Measurements from ENCODE around the gene ADO.

Gene ADO

DNA sequence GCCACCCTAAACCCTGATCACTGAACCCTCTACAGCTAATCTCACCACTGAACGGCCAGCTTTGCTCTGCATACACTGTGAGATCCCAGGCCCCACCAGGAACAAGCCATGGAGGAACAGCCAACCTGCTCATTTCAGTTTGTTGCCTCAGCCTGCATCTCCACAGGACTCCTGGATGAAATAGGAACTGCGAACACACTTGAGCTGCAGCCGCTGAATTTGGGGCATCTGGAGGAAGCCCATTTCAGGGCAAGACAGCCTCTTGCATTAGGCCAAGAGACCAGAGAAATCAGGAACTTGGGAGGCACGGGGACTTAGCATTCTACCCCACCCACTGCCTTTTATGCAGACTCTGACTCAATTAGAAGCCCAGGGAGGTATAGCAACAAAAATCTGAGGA is 26.2 kb downstream of the ADO start:
- Histone ChIP-seq H3K27ac (ENCODE audit: insufficient read depth in 1 of 2, low read depth in 1 of 2, low read length in 2 of 2, poor library complexity in 1 of 2, severe bottlenecking in 2 of 2) (no peak overlapping the region), H3K4me3 (ENCODE audit: control insufficient read depth in 1 of 7, extremely low read depth in 1 of 7, insufficient read depth in 4 of 7, low read depth in 2 of 7, low read length in 6 of 7) (no peak overlapping the region), H3K27me3 (replicated peaks in 2 of 5; ENCODE audit: control insufficient read depth in 4 of 5, insufficient read depth in 5 of 5, low read length in 4 of 5) (no peaks in the 10 kb centered on the region), H3K36me3 (ENCODE audit: control insufficient read depth in 4 of 4, insufficient read depth in 4 of 4, low read length in 3 of 4) (no peaks in the 10 kb centered on the region), H3K9me3 (ENCODE audit: control extremely low read depth in 1 of 5, control insufficient read depth in 4 of 5, insufficient read depth in 2 of 5, low read depth in 1 of 5, low read length in 4 of 5) (no peaks in the 10 kb centered on the region), H3K4me1 (ENCODE audit: control extremely low read depth in 1 of 4, control insufficient read depth in 4 of 4, insufficient read depth in 4 of 4, low read length in 3 of 4) (peaks cover 0 to 5% (median 0%) of the 10 kb centered on the region in 4 experiments)
- peak in 1 of 3 donors; percentile 15 for DNase-seq
- CTCF ChIA-PET = interaction anchor here (0.9 to 1.6 kb wide), 2 partner anchors 12 to 13 kb away, joined by 3 to 11 read pairs; no protein-coding TSS in a partner anchor
- POLR2A ChIA-PET = no interaction called here
- 86% methylated on average over 1 of the region's 4 CpGs for WGBS (ENCODE audit: insufficient coverage)

DNA sequence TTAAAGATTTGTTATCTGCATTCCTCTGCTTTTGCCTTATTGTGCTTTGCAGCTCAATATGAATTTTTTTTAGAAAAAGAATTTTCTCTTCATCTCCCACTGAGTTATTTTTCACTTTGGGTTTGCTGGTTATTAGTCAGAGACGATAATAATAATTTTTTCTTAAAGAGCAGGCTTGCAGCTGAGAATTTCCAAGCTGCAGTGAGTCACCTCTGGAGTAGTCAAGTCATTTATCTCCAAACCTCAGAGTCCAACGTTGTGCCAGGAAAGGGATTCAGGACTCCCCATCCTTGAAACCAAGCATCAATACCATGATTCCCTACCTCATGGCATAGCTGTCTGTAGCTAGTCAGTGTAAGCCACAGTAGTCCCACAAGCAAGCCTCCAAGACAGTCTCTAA is 26.8 kb downstream of the ADO start:
- no peak overlapping the region for H3K4me3 ChIP-seq (ENCODE audit: control insufficient read depth in 1 of 7, extremely low read depth in 1 of 7, insufficient read depth in 4 of 7, low read depth in 2 of 7, low read length in 6 of 7)
- POLR2A ChIA-PET = no interaction called here
- no peaks in the 10 kb centered on the region for H3K9me3 ChIP-seq (ENCODE audit: control extremely low read depth in 1 of 5, control insufficient read depth in 4 of 5, insufficient read depth in 2 of 5, low read depth in 1 of 5, low read length in 4 of 5)
- H3K27ac ChIP-seq (ENCODE audit: insufficient read depth in 1 of 2, low read depth in 1 of 2, low read length in 2 of 2, poor library complexity in 1 of 2, severe bottlenecking in 2 of 2) = no peak overlapping the region
- 83% methylated on average over 1 of the region's 2 CpGs for WGBS (ENCODE audit: insufficient coverage)
- no peaks in the 10 kb centered on the region for H3K36me3 ChIP-seq (ENCODE audit: control insufficient read depth in 4 of 4, insufficient read depth in 4 of 4, low read length in 3 of 4)
- CTCF ChIA-PET = interaction anchor here (1.6 kb wide), 1 partner anchor 13 kb away, joined by 11 read pairs; no protein-coding TSS in a partner anchor
- no peaks in the 10 kb centered on the region for H3K27me3 ChIP-seq (replicated peaks in 2 of 5; ENCODE audit: control insufficient read depth in 4 of 5, insufficient read depth in 5 of 5, low read length in 4 of 5)
- no peak for DNase-seq
- peaks cover 0 to under 1% (median 0%) of the 10 kb centered on the region in 4 experiments for H3K4me1 ChIP-seq (ENCODE audit: control extremely low read depth in 1 of 4, control insufficient read depth in 4 of 4, insufficient read depth in 4 of 4, low read length in 3 of 4)

DNA sequence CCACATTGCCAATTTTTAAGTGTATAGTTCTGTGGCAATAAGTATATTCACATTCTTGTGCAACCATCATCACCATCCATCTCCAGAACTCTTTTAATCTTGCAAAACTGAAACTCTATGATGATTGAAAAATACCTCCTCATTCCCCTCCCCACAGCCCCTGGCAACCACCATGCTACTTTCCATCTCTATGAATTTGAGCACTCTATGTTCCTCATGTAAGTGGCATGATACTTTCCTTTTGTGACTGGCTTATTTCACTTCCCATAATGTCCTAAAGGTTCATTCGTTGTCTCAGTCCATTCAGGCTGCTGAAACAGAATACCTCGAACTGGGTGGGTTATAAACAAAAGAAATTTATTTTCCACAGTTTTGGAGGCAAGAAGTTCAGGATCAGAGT is 35.1 kb downstream of the ADO start:
- H3K36me3 ChIP-seq (ENCODE audit: control insufficient read depth in 4 of 4, insufficient read depth in 4 of 4, low read length in 3 of 4) = no peaks in the 10 kb centered on the region
- H3K4me1 ChIP-seq (ENCODE audit: control extremely low read depth in 1 of 4, control insufficient read depth in 4 of 4, insufficient read depth in 4 of 4, low read length in 3 of 4) = no peaks in the 10 kb centered on the region
- ChIA-PET POLR2A (no interaction called here), CTCF (interaction anchor here (1.1 kb wide), 1 partner anchor 10 kb away, joined by 3 read pairs; no protein-coding TSS in a partner anchor)
- no peak overlapping the region for H3K4me3 ChIP-seq (ENCODE audit: control insufficient read depth in 1 of 7, extremely low read depth in 1 of 7, insufficient read depth in 4 of 7, low read depth in 2 of 7, low read length in 6 of 7)
- DNase-seq = no peak
- WGBS (ENCODE audit: insufficient coverage) = no CpG with 5 or more reads among the region's 2 CpGs
- H3K27me3 ChIP-seq (replicated peaks in 2 of 5; ENCODE audit: control insufficient read depth in 4 of 5, insufficient read depth in 5 of 5, low read length in 4 of 5) = peaks cover 0 to 1% (median 0%) of the 10 kb centered on the region in 5 experiments
- no peaks in the 10 kb centered on the region for H3K9me3 ChIP-seq (ENCODE audit: control extremely low read depth in 1 of 5, control insufficient read depth in 4 of 5, insufficient read depth in 2 of 5, low read depth in 1 of 5, low read length in 4 of 5)
- H3K27ac ChIP-seq (ENCODE audit: insufficient read depth in 1 of 2, low read depth in 1 of 2, low read length in 2 of 2, poor library complexity in 1 of 2, severe bottlenecking in 2 of 2) = no peak overlapping the region

DNA sequence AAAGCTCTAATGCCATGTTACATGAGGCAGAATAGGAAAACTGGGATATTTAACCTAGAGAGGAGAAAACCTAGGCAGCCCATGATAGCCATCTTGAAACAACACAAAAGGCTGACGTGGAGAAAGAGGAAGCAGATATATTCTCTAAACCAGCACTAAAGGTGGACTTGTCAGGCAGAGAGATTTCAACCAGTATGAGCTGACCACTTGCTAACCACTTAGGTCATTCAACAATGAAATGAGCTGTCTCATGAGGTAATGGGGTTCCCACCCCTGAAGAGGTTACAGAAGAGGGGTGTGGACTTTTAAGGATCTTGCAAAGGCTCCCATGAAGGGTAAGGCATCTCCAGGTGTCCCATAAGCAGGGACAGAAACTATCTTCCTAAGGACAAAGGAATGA is 38.5 kb downstream of the ADO start:
- no peaks in the 10 kb centered on the region for H3K36me3 ChIP-seq (ENCODE audit: control insufficient read depth in 4 of 4, insufficient read depth in 4 of 4, low read length in 3 of 4)
- no peak for DNase-seq
- H3K27me3 ChIP-seq (replicated peaks in 2 of 5; ENCODE audit: control insufficient read depth in 4 of 5, insufficient read depth in 5 of 5, low read length in 4 of 5) = peaks cover 0 to 1% (median 0%) of the 10 kb centered on the region in 5 experiments
- peaks cover 0 to 16% (median 4%) of the 10 kb centered on the region in 5 experiments for H3K9me3 ChIP-seq (ENCODE audit: control extremely low read depth in 1 of 5, control insufficient read depth in 4 of 5, insufficient read depth in 2 of 5, low read depth in 1 of 5, low read length in 4 of 5)
- no peak overlapping the region for H3K4me3 ChIP-seq (ENCODE audit: control insufficient read depth in 1 of 7, extremely low read depth in 1 of 7, insufficient read depth in 4 of 7, low read depth in 2 of 7, low read length in 6 of 7)
- WGBS (ENCODE audit: insufficient coverage) = no CpG with 5 or more reads among the region's 1 CpG
- CTCF ChIA-PET = interaction anchor here (0.9 to 1.9 kb wide), 2 partner anchors 13 to 223 kb away, joined by 3 to 4 read pairs; no protein-coding TSS in a partner anchor
- H3K27ac ChIP-seq (ENCODE audit: insufficient read depth in 1 of 2, low read depth in 1 of 2, low read length in 2 of 2, poor library complexity in 1 of 2, severe bottlenecking in 2 of 2) = no peak overlapping the region
- H3K4me1 ChIP-seq (ENCODE audit: control extremely low read depth in 1 of 4, control insufficient read depth in 4 of 4, insufficient read depth in 4 of 4, low read length in 3 of 4) = no peaks in the 10 kb centered on the region
- POLR2A ChIA-PET = no interaction called here

DNA sequence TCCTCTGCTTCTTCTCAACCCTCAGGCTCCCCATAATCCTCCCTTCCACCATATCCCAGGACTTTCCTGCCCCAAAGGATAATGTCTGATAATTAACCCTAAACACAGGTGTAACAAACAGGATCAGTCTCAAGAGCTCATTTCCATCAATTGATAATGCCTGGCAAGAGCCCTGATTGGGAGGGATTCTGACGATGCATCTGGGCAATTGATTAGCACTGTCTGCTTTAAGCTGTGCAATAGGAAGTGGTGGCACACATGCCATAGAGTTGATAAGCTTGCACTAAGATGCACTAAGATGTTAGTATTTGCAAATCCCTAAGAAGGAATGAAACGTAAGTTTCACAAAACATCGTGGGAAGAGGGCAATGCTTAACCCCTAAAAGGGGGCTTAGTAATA is 39.1 kb downstream of the ADO start:
- Histone ChIP-seq H3K27me3 (replicated peaks in 2 of 5; ENCODE audit: control insufficient read depth in 4 of 5, insufficient read depth in 5 of 5, low read length in 4 of 5) (peaks cover 0 to 1% (median 0%) of the 10 kb centered on the region in 5 experiments), H3K27ac (ENCODE audit: insufficient read depth in 1 of 2, low read depth in 1 of 2, low read length in 2 of 2, poor library complexity in 1 of 2, severe bottlenecking in 2 of 2) (no peak overlapping the region), H3K9me3 (ENCODE audit: control extremely low read depth in 1 of 5, control insufficient read depth in 4 of 5, insufficient read depth in 2 of 5, low read depth in 1 of 5, low read length in 4 of 5) (peaks cover 0 to 16% (median 4%) of the 10 kb centered on the region in 5 experiments), H3K36me3 (ENCODE audit: control insufficient read depth in 4 of 4, insufficient read depth in 4 of 4, low read length in 3 of 4) (no peaks in the 10 kb centered on the region), H3K4me1 (ENCODE audit: control extremely low read depth in 1 of 4, control insufficient read depth in 4 of 4, insufficient read depth in 4 of 4, low read length in 3 of 4) (no peaks in the 10 kb centered on the region), H3K4me3 (ENCODE audit: control insufficient read depth in 1 of 7, extremely low read depth in 1 of 7, insufficient read depth in 4 of 7, low read depth in 2 of 7, low read length in 6 of 7) (no peak overlapping the region)
- WGBS (ENCODE audit: insufficient coverage) = 12% methylated on average over 3 of the region's 3 CpGs
- ChIA-PET POLR2A (no interaction called here), CTCF (interaction anchor here (0.8 to 1.9 kb wide), 3 partner anchors 13 to 223 kb away, joined by 3 to 4 read pairs (median 3); no protein-coding TSS in a partner anchor)
- DNase-seq = peak in 2 of 3 donors; percentile 37 to 49

DNA sequence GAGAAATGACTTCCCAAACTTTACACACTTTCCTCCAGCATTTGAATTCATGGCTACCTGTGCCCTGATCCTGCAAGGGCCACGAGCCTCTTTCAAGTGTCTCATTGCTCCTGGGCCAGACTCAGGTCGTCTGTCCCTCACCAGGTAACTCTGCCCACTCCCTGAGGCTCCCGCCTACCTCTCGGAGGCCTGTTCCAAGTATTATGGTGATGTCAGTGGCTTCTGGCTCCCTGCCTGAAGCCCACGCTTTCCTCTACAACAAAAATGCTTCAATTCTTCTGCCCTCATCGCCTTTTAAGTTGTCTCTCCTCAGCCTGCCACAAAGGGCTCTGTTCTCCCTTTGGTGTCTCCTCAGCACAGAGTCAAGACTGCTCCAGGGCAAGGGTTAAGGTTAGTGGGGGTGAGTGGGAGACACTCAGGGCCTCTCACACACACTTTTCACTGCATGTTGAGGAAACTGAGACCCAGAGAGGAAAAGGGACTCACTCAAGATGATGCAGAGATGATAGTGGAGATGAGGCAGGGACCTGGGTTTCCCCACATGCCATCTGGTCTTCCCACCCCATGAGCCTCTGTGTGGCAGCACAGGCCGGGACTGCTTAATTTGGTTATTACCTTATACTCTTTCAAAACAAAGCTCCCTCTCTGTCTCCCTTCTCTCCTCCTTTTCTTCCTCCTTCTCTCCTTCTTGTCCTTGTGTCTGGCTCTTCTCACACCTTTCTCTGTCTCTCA is 39.9 kb downstream of the ADO start:
- H3K4me1 ChIP-seq (ENCODE audit: control extremely low read depth in 1 of 4, control insufficient read depth in 4 of 4, insufficient read depth in 4 of 4, low read length in 3 of 4) = no peaks in the 10 kb centered on the region
- 96% methylated on average over 5 of the region's 7 CpGs for WGBS (ENCODE audit: insufficient coverage)
- no peak for DNase-seq
- POLR2A ChIA-PET = no interaction called here
- H3K27ac ChIP-seq (ENCODE audit: insufficient read depth in 1 of 2, low read depth in 1 of 2, low read length in 2 of 2, poor library complexity in 1 of 2, severe bottlenecking in 2 of 2) = no peak overlapping the region
- no peaks in the 10 kb centered on the region for H3K36me3 ChIP-seq (ENCODE audit: control insufficient read depth in 4 of 4, insufficient read depth in 4 of 4, low read length in 3 of 4)
- H3K4me3 ChIP-seq (ENCODE audit: control insufficient read depth in 1 of 7, extremely low read depth in 1 of 7, insufficient read depth in 4 of 7, low read depth in 2 of 7, low read length in 6 of 7) = no peak overlapping the region
- peaks cover 0 to 16% (median 4%) of the 10 kb centered on the region in 5 experiments for H3K9me3 ChIP-seq (ENCODE audit: control extremely low read depth in 1 of 5, control insufficient read depth in 4 of 5, insufficient read depth in 2 of 5, low read depth in 1 of 5, low read length in 4 of 5)
- H3K27me3 ChIP-seq (replicated peaks in 2 of 5; ENCODE audit: control insufficient read depth in 4 of 5, insufficient read depth in 5 of 5, low read length in 4 of 5) = peaks cover 0 to 2% (median 0%) of the 10 kb centered on the region in 5 experiments
- CTCF ChIA-PET = interaction anchor here (1.9 kb wide), 1 partner anchor 224 kb away, joined by 4 read pairs; no protein-coding TSS in a partner anchor

DNA sequence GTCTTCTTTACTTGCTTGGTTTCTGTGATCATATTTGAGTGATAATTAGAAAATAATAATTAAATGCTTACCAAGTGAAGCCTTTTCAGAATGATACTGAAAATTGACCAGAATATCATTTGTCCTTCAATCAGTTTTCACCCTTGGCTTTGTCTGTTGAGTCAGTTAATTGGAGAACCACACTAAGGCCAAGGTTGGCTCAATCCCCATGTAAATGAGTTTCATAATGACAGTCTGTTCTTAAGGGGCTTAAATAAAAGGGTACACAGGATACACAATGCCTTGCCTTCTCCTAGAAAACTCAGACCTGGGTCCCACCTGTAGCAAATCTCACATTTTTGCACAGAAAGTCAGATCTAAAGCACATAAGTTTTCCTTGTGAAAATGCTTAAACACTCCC is 42.9 kb downstream of the ADO start:
- POLR2A ChIA-PET = no interaction called here
- Histone ChIP-seq H3K36me3 (ENCODE audit: control insufficient read depth in 4 of 4, insufficient read depth in 4 of 4, low read length in 3 of 4) (no peaks in the 10 kb centered on the region), H3K9me3 (ENCODE audit: control extremely low read depth in 1 of 5, control insufficient read depth in 4 of 5, insufficient read depth in 2 of 5, low read depth in 1 of 5, low read length in 4 of 5) (peaks cover 0 to 16% (median 4%) of the 10 kb centered on the region in 5 experiments), H3K4me1 (ENCODE audit: control extremely low read depth in 1 of 4, control insufficient read depth in 4 of 4, insufficient read depth in 4 of 4, low read length in 3 of 4) (peaks cover 1 to 11% (median 6%) of the 10 kb centered on the region in 4 experiments), H3K27ac (ENCODE audit: insufficient read depth in 1 of 2, low read depth in 1 of 2, low read length in 2 of 2, poor library complexity in 1 of 2, severe bottlenecking in 2 of 2) (no peak overlapping the region), H3K27me3 (replicated peaks in 2 of 5; ENCODE audit: control insufficient read depth in 4 of 5, insufficient read depth in 5 of 5, low read length in 4 of 5) (peaks cover 0 to 2% (median 0%) of the 10 kb centered on the region in 5 experiments), H3K4me3 (ENCODE audit: control insufficient read depth in 1 of 7, extremely low read depth in 1 of 7, insufficient read depth in 4 of 7, low read depth in 2 of 7, low read length in 6 of 7) (no peak overlapping the region)
- CTCF ChIA-PET = no interaction called here
- DNase-seq = no peak
